NOMO-1 (cell line): ENCODE results near the gene MEOX1.

Experiments used
- DNase-seq, 2 experiments: peaks; one replicate each; lab custom pipeline; 2025; ENCODE audit not compliant: unreplicated experiment in 2 of 2; lab: John Stamatoyannopoulos, UW

Gene MEOX1

DNA sequence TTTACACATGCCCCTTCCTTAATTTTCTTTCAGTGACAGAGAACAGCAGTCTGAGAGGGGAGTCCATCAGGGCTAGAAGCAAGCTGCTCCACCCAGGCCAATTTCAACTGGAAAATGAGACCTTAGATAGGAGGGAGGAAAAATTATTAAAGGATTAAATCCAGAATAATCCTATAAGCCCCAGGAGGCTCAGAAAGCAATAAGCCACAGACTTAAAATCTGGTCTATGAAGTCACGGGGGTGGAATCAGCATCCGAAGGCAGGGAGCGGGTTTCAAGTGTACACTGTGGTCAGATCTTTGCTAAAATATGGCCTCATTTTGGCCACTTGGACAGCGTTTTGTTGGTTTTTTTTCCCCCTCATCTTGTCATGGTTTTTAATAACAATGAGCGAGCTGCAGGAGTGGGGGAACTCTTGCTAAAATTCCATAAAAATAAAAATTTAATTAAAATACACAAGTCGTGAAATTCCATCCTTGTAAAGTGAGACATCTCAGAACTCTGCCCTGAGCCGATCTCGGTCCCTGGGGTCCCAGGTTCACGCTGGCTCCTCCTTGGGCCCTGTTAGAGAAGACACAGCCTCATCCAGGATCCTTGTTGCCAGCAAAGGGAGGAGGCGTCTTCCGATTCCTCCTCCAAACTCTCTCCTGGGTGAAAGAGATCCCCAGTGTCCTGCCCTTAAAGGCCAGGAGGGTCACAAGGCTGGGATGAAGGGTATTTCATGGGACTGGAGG lies 63.9 kb downstream of the MEOX1 start:
- no peak for DNase-seq

- DNase-seq: no peak
Measured at GRCh38 chr17:43595466-43595865, 66.3 kb downstream of the MEOX1 start.

GRCh38 chr17:43591779-43592562 lies 69.8 kb downstream of the MEOX1 start:
- no peak for DNase-seq

DNA sequence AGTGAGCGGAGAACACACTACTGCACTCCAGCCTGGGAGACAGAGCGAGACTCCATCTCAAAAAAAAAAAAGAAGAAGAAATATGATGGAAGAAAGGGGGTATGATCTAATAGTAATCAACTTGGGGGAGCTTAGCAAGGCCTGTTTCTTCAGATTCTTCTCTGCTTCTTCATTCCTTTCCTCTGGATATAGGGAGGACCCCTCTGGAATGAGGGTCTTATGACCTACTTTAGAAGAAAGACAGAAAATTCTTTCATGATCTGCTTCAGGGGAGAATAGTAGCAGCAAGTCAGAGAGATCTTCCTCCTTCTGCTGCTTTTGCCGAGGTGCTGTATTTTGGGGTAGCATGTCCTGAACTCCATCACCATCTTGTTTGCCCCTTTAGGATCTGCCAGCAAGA lies 70.7 kb downstream of the MEOX1 start:
- no peak for DNase-seq
